VCaP (cell line): ENCODE results near the gene RIT2.

Experiments
- H3K27ac ChIP-seq: fragments of 450-650 bp; 2 replicates; pipeline ENCODE4 v1.5.1; 2017
- TF ChIP-seq, protein P1 (sequence below): fragments of 450-650 bp; conservative IDR thresholded peaks from 2 replicates; pipeline ENCODE4 v1.5.1; 2017; ENCODE audit warnings: mild to moderate bottlenecking, moderate library complexity

RIT2 gene

DNA sequence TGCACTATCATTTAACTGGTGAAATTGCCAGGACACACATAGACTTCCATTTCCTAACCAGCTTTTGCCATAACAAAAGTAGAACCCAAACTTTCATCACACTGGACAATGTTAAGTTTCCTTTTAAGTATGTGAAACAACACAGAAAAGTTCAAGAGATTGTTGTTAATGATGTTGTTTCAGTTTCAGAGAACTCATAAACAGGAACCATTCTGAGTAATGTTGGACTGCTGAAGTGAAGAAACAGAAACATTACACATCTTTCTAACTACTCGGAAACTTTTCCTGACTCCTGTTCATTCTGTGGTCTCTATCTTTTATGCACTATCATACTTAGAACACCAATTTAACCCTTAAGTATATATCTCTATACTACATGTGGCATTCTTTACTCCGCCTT, 179.2 kb downstream of the RIT2 start:
- TF ChIP-seq, protein P1, sequence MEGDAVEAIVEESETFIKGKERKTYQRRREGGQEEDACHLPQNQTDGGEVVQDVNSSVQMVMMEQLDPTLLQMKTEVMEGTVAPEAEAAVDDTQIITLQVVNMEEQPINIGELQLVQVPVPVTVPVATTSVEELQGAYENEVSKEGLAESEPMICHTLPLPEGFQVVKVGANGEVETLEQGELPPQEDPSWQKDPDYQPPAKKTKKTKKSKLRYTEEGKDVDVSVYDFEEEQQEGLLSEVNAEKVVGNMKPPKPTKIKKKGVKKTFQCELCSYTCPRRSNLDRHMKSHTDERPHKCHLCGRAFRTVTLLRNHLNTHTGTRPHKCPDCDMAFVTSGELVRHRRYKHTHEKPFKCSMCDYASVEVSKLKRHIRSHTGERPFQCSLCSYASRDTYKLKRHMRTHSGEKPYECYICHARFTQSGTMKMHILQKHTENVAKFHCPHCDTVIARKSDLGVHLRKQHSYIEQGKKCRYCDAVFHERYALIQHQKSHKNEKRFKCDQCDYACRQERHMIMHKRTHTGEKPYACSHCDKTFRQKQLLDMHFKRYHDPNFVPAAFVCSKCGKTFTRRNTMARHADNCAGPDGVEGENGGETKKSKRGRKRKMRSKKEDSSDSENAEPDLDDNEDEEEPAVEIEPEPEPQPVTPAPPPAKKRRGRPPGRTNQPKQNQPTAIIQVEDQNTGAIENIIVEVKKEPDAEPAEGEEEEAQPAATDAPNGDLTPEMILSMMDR, result no peak
- H3K27ac ChIP-seq, result no peak overlapping the region

DNA sequence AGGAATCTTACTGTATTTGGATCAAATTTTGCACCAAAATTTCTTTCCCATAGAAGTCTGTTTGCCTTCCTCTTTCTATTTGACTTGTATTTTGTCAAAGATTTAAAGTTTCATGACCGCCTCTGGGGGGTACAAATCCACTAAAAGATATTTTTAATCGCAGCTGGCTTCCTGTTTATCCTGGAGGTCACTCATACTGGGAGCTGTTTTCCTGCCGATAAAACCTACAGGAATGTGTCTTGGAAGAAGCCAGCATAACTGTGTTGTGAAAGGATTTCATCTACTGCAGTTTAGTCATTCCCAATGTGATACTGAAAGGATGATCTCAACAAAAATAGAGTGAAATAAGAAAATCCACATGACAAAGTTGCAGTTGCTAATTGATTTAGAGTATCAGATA, 184.0 kb downstream of the RIT2 start:
- no peak overlapping the region for H3K27ac ChIP-seq

DNA sequence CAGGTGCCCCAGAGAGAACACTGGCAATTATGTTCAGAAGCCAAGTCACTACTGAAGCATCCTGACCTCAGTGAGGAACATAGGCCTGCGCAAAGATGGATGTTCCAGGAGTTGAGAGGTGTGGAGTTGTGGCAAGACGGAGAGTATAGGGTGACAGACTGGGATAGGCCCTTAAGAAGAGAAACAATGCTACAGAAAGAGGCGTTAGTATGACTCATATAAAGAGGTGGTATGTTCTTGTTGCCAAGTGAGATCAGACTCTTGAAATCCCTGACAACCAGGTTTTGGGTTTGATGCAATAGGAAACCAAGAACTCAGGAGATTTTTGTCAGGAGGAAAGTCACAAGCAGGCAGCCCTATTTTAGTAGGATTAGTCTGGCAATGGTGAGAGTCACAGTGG, 185.6 kb downstream of the RIT2 start:
- TF ChIP-seq, protein P1, result no peak
- H3K27ac ChIP-seq, result no peak overlapping the region

More for the DNA sequence above, 184.0 kb downstream of the RIT2 start:
- TF ChIP-seq, protein P1, result no peak

DNA sequence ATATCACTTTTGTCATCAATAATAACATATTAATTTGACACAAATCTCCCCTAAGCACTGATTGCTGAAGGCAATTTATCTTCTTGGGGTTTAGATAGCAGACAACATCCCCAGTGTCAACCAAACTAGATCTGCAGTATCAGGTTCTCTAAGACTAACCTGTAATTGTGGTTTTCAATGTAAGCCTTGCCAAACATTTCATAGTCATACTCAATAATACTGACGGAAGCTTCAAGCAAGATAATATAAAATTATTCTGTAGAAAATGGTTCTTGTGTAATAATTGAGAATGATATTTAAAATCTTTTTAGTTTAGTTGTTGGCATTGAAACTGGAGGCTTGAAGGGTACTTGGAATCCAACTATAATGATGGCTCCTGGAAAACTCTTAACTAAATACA, 186.3 kb downstream of the RIT2 start:
- no peak overlapping the region for H3K27ac ChIP-seq
- TF ChIP-seq, protein P1, result no peak

DNA sequence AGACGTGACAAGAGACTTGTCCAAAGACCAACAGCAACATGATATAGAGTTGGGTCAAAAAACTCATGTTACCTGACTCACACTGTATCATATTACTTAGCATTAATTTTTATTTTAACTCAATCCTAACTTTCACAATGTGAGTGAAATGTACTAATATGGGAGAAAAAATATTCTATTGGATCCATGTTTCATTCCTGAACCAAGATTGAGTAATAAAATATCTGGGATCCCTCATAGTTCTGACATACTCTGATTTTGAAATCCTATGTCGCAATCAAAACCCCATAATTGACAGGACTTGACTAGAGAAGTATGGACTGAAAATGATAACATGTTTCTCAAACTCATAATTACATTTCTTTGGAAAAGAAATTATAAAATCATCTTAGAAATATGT, 190.4 kb downstream of the RIT2 start:
- H3K27ac ChIP-seq, result no peak overlapping the region
- TF ChIP-seq, protein P1, result no peak

DNA sequence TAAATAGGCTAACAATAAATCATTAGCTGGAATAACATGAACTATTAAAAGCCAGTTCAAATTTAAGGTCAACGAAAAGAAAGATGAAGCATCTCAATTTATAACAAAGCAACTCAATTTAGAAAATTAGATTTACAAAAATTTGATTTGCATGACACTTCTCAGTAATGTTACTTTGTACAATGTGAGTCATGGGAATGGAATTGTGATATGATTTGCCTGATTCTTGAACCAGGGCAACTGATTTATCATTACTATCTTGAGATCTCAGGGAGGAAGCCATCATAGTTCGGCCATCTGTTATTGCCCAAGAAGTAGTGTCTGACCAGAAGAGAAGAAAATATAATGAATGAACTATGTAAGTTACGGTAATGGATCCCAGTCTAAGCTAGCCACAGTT, 193.1 kb downstream of the RIT2 start:
- TF ChIP-seq, protein P1, result no peak
- no peak overlapping the region for H3K27ac ChIP-seq

DNA sequence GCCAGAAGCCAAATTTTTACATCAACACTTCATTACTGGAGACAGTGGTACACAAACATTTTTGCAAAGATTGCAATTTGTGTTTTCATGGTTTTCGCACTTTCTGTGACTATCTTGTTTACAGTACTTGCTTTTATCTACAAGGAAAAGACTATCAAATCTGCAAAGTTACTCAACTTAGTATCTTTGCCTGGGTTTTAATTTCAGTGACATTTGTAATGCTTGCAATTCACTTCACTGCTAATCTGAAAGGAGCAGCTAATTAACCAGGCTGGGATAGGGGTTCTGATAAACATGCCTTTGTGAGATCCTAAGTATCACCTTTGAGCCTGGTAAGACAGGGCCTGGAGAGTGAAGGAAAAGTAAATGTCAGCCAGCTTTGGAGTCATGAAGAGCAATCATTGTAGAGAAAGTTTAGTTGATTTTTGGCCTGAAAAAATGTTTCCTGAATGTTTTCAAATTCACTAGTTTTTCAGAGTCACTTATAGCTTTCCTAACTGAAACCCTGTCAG, 194.2 kb downstream of the RIT2 start:
- TF ChIP-seq, protein P1, result no peak
- no peak overlapping the region for H3K27ac ChIP-seq
